ENCODE data around the gene PSTPIP1.
"Not testable (repeated sequence)": the region's sequence is repeated elsewhere in the genome, so short reads cannot be mapped to it uniquely, and the experiment has no call there.

DNA sequence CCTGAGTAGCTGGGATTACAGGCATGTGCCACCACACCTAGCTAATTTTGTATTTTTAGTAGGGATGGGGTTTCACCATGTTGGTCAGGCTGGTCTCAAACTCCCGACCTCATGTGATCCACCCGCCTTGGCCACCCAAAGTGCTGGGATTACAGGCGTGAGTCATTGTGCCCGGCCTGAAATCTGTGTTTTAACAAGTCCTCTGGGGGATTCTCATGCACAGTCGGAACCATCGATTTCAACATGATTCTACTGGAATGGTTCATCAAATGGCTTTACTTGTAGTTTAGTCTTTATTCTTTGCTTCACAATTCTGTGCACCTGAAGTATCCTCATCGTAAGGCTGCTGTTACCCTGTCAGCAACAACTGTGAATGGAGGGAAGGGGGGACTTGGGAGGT, 28.9 kb upstream of the PSTPIP1 start:
- TF ChIP-seq POLR2A (IDR thresholded peaks at IDR 0.05), result not testable (repeated sequence)
- TF ChIP-seq, protein P1, sequence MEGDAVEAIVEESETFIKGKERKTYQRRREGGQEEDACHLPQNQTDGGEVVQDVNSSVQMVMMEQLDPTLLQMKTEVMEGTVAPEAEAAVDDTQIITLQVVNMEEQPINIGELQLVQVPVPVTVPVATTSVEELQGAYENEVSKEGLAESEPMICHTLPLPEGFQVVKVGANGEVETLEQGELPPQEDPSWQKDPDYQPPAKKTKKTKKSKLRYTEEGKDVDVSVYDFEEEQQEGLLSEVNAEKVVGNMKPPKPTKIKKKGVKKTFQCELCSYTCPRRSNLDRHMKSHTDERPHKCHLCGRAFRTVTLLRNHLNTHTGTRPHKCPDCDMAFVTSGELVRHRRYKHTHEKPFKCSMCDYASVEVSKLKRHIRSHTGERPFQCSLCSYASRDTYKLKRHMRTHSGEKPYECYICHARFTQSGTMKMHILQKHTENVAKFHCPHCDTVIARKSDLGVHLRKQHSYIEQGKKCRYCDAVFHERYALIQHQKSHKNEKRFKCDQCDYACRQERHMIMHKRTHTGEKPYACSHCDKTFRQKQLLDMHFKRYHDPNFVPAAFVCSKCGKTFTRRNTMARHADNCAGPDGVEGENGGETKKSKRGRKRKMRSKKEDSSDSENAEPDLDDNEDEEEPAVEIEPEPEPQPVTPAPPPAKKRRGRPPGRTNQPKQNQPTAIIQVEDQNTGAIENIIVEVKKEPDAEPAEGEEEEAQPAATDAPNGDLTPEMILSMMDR (IDR thresholded peaks at IDR 0.05), result not testable (repeated sequence)
